Bone marrow (tissue), 2 donors: ENCODE measurements around the gene STK38L.

ENCODE experiments used
- DNase-seq, 2 donors: peaks; one replicate each; lab custom pipeline; 2025; lab: John Stamatoyannopoulos, UW

STK38L gene

GRCh38 chr12:27243804-27244688 is at the start of gene STK38L:
TSS of gene STK38L (plus strand) at chr12:27244286. CDS start at chr12:27297721, 53,435 bp downstream.
- DNase-seq, result peak; percentile 76 to 90

GRCh38 chr12:27194644-27195043 is 49.4 kb upstream of the STK38L start:
- DNase-seq, result no peak

GRCh38 chr12:27198036-27198435 is 46.0 kb upstream of the STK38L start:
- no peak for DNase-seq

GRCh38 chr12:27199638-27200300 is 44.3 kb upstream of the STK38L start:
- DNase-seq, result no peak

GRCh38 chr12:27201169-27201568 is 42.9 kb upstream of the STK38L start:
- DNase-seq, result no peak

- no peak for DNase-seq
Measured at GRCh38 chr12:27206801-27207502, 37.1 kb upstream of the STK38L start.

GRCh38 chr12:27207615-27208413 is 36.3 kb upstream of the STK38L start:
- DNase-seq, result no peak

- no peak for DNase-seq
Measured at GRCh38 chr12:27208414-27208750, 35.7 kb upstream of the STK38L start.

GRCh38 chr12:27209257-27209910 is 34.7 kb upstream of the STK38L start:
- no peak for DNase-seq

- DNase-seq, result no peak
Measured at GRCh38 chr12:27210187-27210586, 33.9 kb upstream of the STK38L start.

GRCh38 chr12:27212861-27213260 is 31.2 kb upstream of the STK38L start:
- DNase-seq, result no peak

GRCh38 chr12:27213304-27213703 is 30.8 kb upstream of the STK38L start:
- no peak for DNase-seq

- DNase-seq, result no peak
Measured at GRCh38 chr12:27213830-27214787, 30.0 kb upstream of the STK38L start.

- DNase-seq, result no peak
Measured at GRCh38 chr12:27217590-27217989, 26.5 kb upstream of the STK38L start.

GRCh38 chr12:27219693-27220054 is 24.4 kb upstream of the STK38L start:
- DNase-seq, result no peak

- DNase-seq, result no peak
Measured at GRCh38 chr12:27220055-27220987, 23.8 kb upstream of the STK38L start.

- DNase-seq, result no peak
Measured at GRCh38 chr12:27220988-27221345, 23.1 kb upstream of the STK38L start.

GRCh38 chr12:27221625-27222387 is 22.3 kb upstream of the STK38L start:
- no peak for DNase-seq
